Ishikawa (cell line): ENCODE data around the gene DMAC2.

Experiments
- CEBPB ChIP-seq: IDR thresholded peaks from 2 replicates; pipeline ENCODE4 v1.6.1; 2012
- CREB1 ChIP-seq: IDR thresholded peaks from 2 replicates; pipeline ENCODE4 v1.6.1; 2012; ENCODE audit warnings: low read depth
- EGR1 ChIP-seq: IDR thresholded peaks from 2 replicates; pipeline ENCODE4 v1.6.1; 2012
- EP300 ChIP-seq: IDR thresholded peaks from 2 replicates; pipeline ENCODE4 v1.6.1; 2012; ENCODE audit warnings: borderline replicate concordance
- FOXM1 ChIP-seq: IDR thresholded peaks from 2 replicates; pipeline ENCODE4 v1.6.1; 2012; ENCODE audit warnings: low read depth, borderline replicate concordance
- MAX ChIP-seq: IDR thresholded peaks from 2 replicates; pipeline ENCODE4 v1.6.1; 2012
- NFIC ChIP-seq: IDR thresholded peaks from 2 replicates; pipeline ENCODE4 v1.6.1; 2012
- RAD21 ChIP-seq: IDR thresholded peaks from 2 replicates; pipeline ENCODE4 v1.6.1; 2012; ENCODE audit warnings: low read depth
- REST ChIP-seq: IDR thresholded peaks from 2 replicates; pipeline ENCODE4 v1.6.1; 2012; ENCODE audit warnings: low read depth, mild to moderate bottlenecking
- TAF1 ChIP-seq: IDR thresholded peaks from 2 replicates; pipeline ENCODE4 v1.6.1; 2012; ENCODE audit warnings: low read depth, mild to moderate bottlenecking
- TCF12 ChIP-seq: IDR thresholded peaks from 2 replicates; pipeline ENCODE4 v1.6.1; 2012; ENCODE audit warnings: low read depth
- TEAD4 ChIP-seq: IDR thresholded peaks from 2 replicates; pipeline ENCODE4 v1.6.1; 2012
- USF1 ChIP-seq: IDR thresholded peaks from 2 replicates; pipeline ENCODE4 v1.6.1; 2012
- YY1 ChIP-seq: IDR thresholded peaks from 2 replicates; pipeline ENCODE4 v1.6.1; 2012; ENCODE audit warnings: low read depth
- ZBTB7A ChIP-seq: IDR thresholded peaks from 2 replicates; pipeline ENCODE4 v1.6.1; 2012; ENCODE audit warnings: low read depth

Gene DMAC2

GRCh38 chr19:41435936-41436673 is 3.6 kb downstream of the DMAC2 start:
- TF ChIP-seq FOXM1: no peak
- no peak for TF ChIP-seq TEAD4
- TF ChIP-seq CEBPB: no peak
- TF ChIP-seq REST: no peak
- no peak for TF ChIP-seq MAX
- no peak for TF ChIP-seq NFIC
- no peak for TF ChIP-seq YY1
- TF ChIP-seq EGR1: no peak
- TF ChIP-seq USF1: no peak
- TF ChIP-seq TCF12: no peak
- TF ChIP-seq RAD21: no peak
- no peak for TF ChIP-seq ZBTB7A
- TF ChIP-seq EP300: no peak
- no peak for TF ChIP-seq CREB1
- TF ChIP-seq TAF1: no peak

GRCh38 chr19:41434450-41434849 is 5.3 kb downstream of the DMAC2 start:
- no peak for TF ChIP-seq TCF12

- TF ChIP-seq TEAD4 (no peak), TAF1 (no peak), ZBTB7A (no peak), TCF12 (no peak), FOXM1 (no peak), CREB1 (no peak), RAD21 (no peak), EGR1 (no peak), CEBPB (no peak)
These were observed 6.5 kb downstream of the DMAC2 start for GRCh38 chr19:41433171-41433570.

- TF ChIP-seq RAD21: peak; percentile 26; the same call in 1 of the 2 replicates
- TF ChIP-seq TEAD4: no peak
These were observed 8.0 kb downstream of the DMAC2 start for GRCh38 chr19:41431426-41432386.

- TF ChIP-seq RAD21: no peak
These were observed 8.8 kb downstream of the DMAC2 start for GRCh38 chr19:41430922-41431321.

GRCh38 chr19:41428481-41428859 is 11.2 kb downstream of the DMAC2 start:
- TF ChIP-seq EP300 (no peak), YY1 (no peak), EGR1 (no peak), TAF1 (no peak), REST (no peak), MAX (no peak), USF1 (no peak), TEAD4 (no peak), CREB1 (no peak), NFIC (no peak), CEBPB (no peak), FOXM1 (no peak), ZBTB7A (no peak), TCF12 (no peak), RAD21 (no peak)
